ENCODE data around the gene FABP6.

- TF ChIP-seq CTCF (IDR thresholded peaks at IDR 0.05) = no peak
- no peak for TF ChIP-seq ZNF121 (CRISPR knock-in tag; IDR thresholded peaks at IDR 0.05)
- TF ChIP-seq JUN (CRISPR knock-in tag; IDR thresholded peaks at IDR 0.05) = no peak
- no peak for TF ChIP-seq SMAD3 (CRISPR knock-in tag; IDR thresholded peaks at IDR 0.05; ENCODE audit: borderline replicate concordance)
- no peak for TF ChIP-seq STAT6 (CRISPR knock-in tag; conservative IDR thresholded peaks at IDR 0.05; ENCODE audit: low read depth)
- TF ChIP-seq CDX4 (CRISPR knock-in tag; IDR thresholded peaks at IDR 0.05; ENCODE audit: borderline replicate concordance) = no peak
- TF ChIP-seq NR3C1 (CRISPR knock-in tag; conservative IDR thresholded peaks at IDR 0.05; ENCODE audit: low read depth) = no peak
- no peak for TF ChIP-seq TP53 (CRISPR knock-in tag; IDR thresholded peaks at IDR 0.05)
- TF ChIP-seq FOXK1 (CRISPR knock-in tag; IDR thresholded peaks at IDR 0.05) = no peak
- TF ChIP-seq ATF3 (CRISPR knock-in tag; conservative IDR thresholded peaks at IDR 0.05) = no peak
- no peak for TF ChIP-seq HMGXB4 (CRISPR knock-in tag; IDR thresholded peaks at IDR 0.05)
These were observed 18.0 kb upstream of the FABP6 start for GRCh38 chr5:160211352-160211751.
